Hippocampal formation (tissue), 2 donors: ENCODE measurements around the gene CYP4A11.
"Not testable (repeated sequence)": the region's sequence is repeated elsewhere in the genome, so short reads cannot be mapped to it uniquely, and the experiment has no call there.

ENCODE experiments used
- DNase-seq, 2 donors: peaks; one replicate each; lab custom pipeline; 2025; lab: John Stamatoyannopoulos, UW

Gene CYP4A11

GRCh38 chr1:46910790-46911189 is 30.5 kb downstream of the CYP4A11 start:
- no peak for DNase-seq

- no peak for DNase-seq
Observed at GRCh38 chr1:46903481-46903880, 37.8 kb downstream of the CYP4A11 start.

GRCh38 chr1:46900401-46900800 is 40.9 kb downstream of the CYP4A11 start:
- DNase-seq = no peak

- not testable (repeated sequence) for DNase-seq
Observed at GRCh38 chr1:46881656-46882055, 59.6 kb downstream of the CYP4A11 start.
